Measurements from ENCODE around the gene ROR2.

ROR2 gene

DNA sequence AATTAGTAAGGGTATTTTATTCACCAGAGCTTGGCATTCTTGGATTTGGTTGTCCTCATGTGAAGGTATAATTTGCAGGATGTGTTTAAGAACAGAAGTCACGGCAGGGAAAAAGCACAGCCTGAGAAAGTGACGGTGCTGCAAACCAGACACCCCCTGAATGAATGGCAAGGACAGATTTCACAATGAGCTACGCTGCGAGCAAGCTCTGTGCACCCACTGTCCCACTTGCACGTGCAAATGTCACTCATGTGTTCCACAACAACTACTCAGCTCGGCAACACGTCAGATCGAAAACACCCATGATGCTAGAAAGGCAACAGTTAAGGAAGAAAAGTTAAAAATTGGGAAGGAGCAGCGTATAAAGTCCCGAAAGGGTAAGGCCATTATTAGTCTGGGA, 168.9 kb downstream of the ROR2 start:
- Mint-ChIP-seq H3K4me3 (no peak overlapping the region), H3K27ac (no peak overlapping the region), H3K27me3 (peaks cover 17% of the 10 kb centered on the region), H3K9me3 (no peaks in the 10 kb centered on the region), H3K36me3 (ENCODE audit: low read depth) (no peaks in the 10 kb centered on the region), H3K4me1 (ENCODE audit: low read depth) (peaks cover 7% of the 10 kb centered on the region)

DNA sequence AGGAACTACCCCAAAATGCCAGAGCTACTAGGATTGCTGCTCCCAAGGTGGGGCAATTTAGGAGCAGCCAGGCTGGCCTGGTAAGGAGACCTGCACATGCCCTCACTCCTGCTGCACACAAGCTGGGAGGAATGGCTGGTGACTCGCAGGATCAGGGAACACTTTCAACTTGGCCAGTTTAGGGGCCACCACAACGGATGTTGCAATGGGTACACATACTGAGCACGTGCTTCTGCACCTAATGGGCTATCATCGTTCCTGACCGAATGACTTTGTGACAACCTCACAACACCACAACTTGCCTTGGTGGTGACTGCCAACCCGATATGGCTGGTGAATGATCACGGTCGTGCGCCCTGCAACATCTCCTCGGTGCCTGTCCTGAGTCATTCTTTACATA, 172.0 kb downstream of the ROR2 start:
- Mint-ChIP-seq H3K27ac (no peak overlapping the region), H3K9me3 (no peaks in the 10 kb centered on the region), H3K27me3 (peaks cover 12% of the 10 kb centered on the region), H3K4me3 (no peak overlapping the region), H3K4me1 (ENCODE audit: low read depth) (no peaks in the 10 kb centered on the region), H3K36me3 (ENCODE audit: low read depth) (no peaks in the 10 kb centered on the region)

DNA sequence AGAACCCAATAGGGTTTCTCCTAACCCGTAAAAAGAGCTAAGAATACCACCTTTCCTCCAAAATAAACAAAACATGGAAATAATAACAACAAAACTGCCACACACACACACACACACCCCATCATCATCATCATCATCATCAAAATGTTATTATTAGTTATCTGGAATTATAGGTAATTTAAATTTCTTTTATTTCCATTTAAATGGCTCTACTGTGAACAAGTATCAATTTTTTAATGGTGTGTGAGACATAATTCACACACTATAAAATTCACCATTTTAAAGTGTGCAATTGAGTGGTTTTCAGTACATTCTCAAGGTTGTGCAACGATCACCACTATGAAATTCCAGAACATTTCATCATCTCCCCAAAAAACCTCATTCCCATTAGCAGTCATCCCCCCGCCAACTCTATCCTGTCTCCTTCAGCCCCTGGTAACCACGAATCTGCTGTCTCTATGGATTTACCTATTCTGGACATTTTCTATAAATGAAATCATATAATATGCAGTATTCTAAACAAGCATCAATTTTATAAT, 172.7 kb downstream of the ROR2 start:
- Mint-ChIP-seq H3K4me1 (ENCODE audit: low read depth) (no peaks in the 10 kb centered on the region), H3K27me3 (peaks cover 12% of the 10 kb centered on the region), H3K27ac (no peak overlapping the region), H3K9me3 (no peaks in the 10 kb centered on the region), H3K36me3 (ENCODE audit: low read depth) (no peaks in the 10 kb centered on the region), H3K4me3 (no peak overlapping the region)

DNA sequence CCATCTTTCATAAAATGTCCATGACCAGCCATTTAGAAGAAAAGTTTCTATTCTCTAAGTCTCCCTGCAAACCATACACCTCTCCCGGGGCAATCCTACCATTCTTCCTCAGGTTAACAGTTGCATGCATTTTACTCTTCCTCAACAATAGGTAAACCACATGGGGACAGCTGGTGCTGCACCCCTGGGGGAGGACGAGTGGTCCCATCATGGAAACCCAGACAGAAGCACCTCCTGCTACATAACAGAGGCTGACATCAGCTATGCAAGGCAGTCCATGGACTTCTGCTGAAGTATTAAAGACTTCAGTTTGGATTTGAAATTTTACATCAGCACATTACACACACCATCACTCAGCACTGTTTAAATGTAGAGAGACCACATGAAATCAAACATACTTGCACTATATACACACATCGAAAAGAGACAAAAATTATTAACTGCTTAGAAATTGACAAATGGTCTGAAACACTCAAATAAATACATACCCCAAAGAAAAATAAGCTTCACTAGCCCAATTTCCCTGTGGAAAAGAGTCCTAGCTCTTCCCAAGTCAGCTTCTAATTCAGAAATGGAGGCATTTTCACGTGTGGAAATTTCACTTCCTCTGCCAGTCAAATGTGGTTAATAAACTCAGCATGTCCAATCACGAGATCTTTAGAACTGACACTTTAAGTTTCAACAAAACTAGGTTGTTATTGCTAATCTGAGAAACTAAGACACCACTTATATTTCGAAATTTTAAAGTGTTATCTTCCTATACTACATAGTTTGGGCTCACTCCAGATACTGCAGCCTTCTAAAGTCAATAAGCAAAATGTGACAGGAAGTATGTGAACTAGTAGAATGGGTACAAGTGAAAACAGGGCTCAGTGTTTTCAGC, 173.4 kb downstream of the ROR2 start:
- Mint-ChIP-seq H3K9me3 (no peaks in the 10 kb centered on the region), H3K27ac (no peak overlapping the region), H3K36me3 (ENCODE audit: low read depth) (no peaks in the 10 kb centered on the region), H3K4me3 (no peak overlapping the region), H3K4me1 (ENCODE audit: low read depth) (no peaks in the 10 kb centered on the region), H3K27me3 (peaks cover 12% of the 10 kb centered on the region)

DNA sequence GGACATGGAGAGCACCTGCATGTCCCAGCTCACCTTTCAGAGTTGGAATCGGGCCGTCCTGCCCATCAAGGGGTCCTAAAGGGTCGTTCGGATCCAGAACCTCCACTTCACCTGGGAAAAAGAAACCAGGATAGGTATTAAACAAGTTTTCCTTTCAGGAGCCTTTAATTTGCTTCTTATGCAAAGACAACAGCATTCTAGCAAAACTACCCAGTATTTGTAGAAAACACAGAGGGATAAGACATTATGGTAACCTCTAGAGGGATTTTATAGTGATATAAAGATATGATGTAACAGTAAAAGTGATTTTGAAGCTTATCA, 174.4 kb downstream of the ROR2 start:
- H3K9me3 Mint-ChIP-seq: no peaks in the 10 kb centered on the region
- H3K27ac Mint-ChIP-seq: no peak overlapping the region
- no peak overlapping the region for H3K4me3 Mint-ChIP-seq
- no peaks in the 10 kb centered on the region for H3K4me1 Mint-ChIP-seq (ENCODE audit: low read depth)
- H3K36me3 Mint-ChIP-seq (ENCODE audit: low read depth): no peaks in the 10 kb centered on the region
- H3K27me3 Mint-ChIP-seq: peaks cover 12% of the 10 kb centered on the region

DNA sequence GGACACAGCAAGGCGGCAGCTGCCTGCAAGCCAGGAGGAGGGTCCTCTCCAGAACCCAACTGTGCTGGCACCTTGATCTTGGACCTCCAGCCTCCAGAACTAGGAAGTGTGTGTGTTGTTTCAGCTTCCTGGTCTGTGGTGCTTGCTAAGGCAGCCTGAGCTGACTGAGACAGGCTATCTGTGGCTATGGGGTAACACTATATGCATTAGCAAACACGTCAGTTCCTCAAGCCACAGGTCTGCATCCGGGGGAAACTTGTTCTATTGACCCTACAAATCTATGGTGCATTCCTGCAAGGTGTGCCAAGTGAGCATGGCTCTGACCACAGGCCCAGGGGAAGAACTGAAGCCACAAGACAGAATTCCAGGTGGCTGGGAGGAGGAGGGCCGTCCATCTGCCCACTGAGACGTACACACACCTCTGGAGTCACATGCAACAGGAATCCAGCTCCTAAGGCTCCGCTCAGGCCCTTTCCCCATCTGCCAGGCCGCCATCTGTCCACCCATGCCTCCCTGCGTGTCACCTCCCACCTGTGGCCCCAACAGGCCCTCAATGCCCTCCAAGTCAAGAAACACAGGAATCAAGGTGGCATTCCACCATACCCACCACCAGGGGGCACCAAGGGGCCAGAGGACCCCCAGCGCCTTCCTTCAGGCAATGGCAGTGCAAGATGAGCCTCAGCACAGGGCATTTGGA, 174.9 kb downstream of the ROR2 start:
- no peak overlapping the region for H3K27ac Mint-ChIP-seq
- no peak overlapping the region for H3K4me3 Mint-ChIP-seq
- no peaks in the 10 kb centered on the region for H3K4me1 Mint-ChIP-seq (ENCODE audit: low read depth)
- no peaks in the 10 kb centered on the region for H3K36me3 Mint-ChIP-seq (ENCODE audit: low read depth)
- no peaks in the 10 kb centered on the region for H3K9me3 Mint-ChIP-seq
- H3K27me3 Mint-ChIP-seq: peaks cover 12% of the 10 kb centered on the region

DNA sequence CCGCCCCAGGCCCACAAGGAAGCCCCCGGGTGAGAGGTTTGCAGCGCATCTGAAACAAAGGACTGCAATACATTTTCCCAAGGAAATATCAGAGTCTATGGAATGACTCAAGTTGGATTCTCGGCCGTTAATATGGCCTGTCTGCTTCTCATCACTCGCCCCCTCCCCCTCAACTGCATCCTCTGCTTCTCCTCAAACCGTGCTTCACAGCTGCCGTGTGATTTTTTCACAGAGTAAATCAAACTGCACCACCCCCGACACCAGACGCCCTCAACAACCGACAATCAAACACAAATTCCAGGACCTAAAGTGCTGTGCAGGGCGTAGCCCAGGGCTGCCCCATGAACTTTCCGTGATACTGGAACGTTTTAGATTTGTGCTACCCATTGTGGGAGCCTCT, 176.9 kb downstream of the ROR2 start:
- H3K4me1 Mint-ChIP-seq (ENCODE audit: low read depth): no peaks in the 10 kb centered on the region
- H3K36me3 Mint-ChIP-seq (ENCODE audit: low read depth): no peaks in the 10 kb centered on the region
- H3K27me3 Mint-ChIP-seq: peaks cover 15% of the 10 kb centered on the region
- H3K4me3 Mint-ChIP-seq: no peak overlapping the region
- H3K27ac Mint-ChIP-seq: no peak overlapping the region
- no peaks in the 10 kb centered on the region for H3K9me3 Mint-ChIP-seq

DNA sequence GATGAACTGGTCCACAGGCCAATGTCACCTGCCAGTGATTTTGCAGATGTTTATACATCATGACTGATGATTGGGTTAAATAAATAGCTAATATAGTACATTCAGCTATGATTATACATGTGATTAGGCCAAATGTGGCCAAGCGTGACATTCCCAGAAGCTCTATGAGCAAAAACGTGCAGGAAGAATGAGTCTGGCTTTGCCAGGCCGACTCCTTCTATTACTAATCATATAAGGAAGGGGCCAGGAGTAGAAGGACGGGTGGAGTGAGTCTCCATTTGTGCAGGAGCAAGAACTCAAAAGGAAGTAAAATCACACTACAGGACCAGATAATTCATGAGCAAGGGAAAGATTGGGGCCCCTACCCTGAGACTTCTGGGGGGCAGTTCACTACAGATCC, 178.2 kb downstream of the ROR2 start:
- Mint-ChIP-seq H3K9me3 (no peaks in the 10 kb centered on the region), H3K4me3 (no peak overlapping the region), H3K27me3 (peaks cover 25% of the 10 kb centered on the region), H3K27ac (no peak overlapping the region), H3K4me1 (ENCODE audit: low read depth) (no peaks in the 10 kb centered on the region), H3K36me3 (ENCODE audit: low read depth) (no peaks in the 10 kb centered on the region)

DNA sequence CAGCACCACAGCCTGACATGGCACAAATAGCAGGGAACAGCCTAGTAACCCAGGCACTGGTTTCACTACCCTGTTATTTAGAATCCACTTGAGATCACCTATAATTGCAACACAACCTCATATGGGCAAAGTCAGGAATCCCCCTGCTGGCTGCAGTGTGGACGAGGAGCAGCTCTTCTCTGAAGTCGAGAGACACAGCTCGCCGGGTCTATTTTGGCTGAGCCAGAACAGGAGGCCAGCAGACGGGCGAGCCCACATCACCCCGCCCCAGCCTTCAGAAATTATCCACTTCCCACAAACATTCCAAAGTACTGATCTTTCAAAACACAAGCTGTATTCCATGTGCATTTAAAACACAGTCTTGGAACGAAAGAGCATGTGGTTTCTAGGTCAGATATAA, 179.0 kb downstream of the ROR2 start:
- Mint-ChIP-seq H3K36me3 (ENCODE audit: low read depth) (no peaks in the 10 kb centered on the region), H3K4me3 (no peak overlapping the region), H3K27me3 (peaks cover 26% of the 10 kb centered on the region), H3K9me3 (no peaks in the 10 kb centered on the region), H3K27ac (no peak overlapping the region), H3K4me1 (ENCODE audit: low read depth) (no peaks in the 10 kb centered on the region)

DNA sequence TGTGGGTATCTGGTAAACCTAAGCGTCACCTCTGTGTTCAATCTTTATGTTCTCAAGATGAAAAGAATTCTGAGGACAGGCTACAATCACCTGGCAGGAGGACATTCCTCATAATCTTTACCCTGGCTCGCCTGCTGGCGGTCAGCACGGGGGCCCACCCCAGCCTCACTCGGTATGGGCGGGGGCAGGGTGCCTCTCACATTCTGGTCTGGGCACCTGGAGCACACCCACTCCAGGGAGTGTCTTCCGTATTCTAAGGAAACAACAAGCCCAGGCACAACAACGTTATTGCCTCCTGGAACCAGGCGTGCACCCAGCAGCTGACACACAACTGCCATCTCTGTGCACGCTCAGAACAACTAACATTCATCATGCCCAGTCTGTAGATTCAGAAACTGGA, 179.8 kb downstream of the ROR2 start:
- H3K9me3 Mint-ChIP-seq: no peaks in the 10 kb centered on the region
- no peaks in the 10 kb centered on the region for H3K4me1 Mint-ChIP-seq (ENCODE audit: low read depth)
- no peaks in the 10 kb centered on the region for H3K36me3 Mint-ChIP-seq (ENCODE audit: low read depth)
- peaks cover 25% of the 10 kb centered on the region for H3K27me3 Mint-ChIP-seq
- H3K27ac Mint-ChIP-seq: no peak overlapping the region
- no peak overlapping the region for H3K4me3 Mint-ChIP-seq

DNA sequence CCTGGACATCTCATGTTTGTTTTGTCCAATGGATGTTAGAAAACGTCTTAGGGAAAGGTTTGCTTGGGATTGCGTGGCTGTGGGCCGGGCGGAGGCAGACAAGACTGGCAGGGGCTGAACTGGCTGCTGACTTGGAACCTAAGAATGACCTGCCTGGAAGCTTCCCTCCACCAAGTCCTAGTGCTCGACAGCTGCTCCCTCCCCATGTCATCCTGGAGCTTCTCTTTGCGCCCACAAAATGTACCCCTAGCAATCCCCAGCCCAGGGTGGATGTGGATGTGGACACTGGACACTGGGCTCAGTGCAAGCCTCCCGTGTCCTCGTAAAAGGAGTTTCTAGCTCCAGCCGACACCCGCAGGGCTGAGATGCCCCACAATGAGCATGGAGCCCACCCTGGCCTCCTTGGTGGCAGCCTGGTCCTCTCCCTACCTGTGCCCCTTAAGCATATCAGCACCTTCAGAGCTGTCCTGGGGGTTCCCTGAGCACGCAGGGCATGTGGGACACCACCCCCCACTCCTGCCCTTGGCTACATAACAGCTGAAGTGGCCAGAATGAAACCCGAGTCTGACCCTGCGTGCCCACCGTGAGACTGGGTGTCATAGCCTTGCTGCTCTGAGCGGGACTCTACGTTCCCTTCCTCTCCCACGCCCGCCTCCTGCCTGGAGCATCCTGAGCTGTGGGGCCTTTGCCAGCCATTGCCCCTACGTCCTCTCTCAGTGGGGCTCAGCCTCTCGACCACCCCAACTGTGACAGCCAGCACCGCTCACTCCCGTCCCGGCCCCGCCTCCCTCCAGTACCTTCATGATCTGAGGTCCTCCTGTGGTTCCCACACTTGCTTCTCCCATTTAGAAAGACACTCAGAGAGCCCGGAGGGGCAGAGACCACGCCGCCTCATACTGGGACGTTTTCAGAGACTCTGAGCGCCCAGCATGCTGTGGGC, 180.8 kb downstream of the ROR2 start:
- no peaks in the 10 kb centered on the region for H3K36me3 Mint-ChIP-seq (ENCODE audit: low read depth)
- H3K4me3 Mint-ChIP-seq: no peak overlapping the region
- H3K27ac Mint-ChIP-seq: no peak overlapping the region
- H3K4me1 Mint-ChIP-seq (ENCODE audit: low read depth): no peaks in the 10 kb centered on the region
- peaks cover 33% of the 10 kb centered on the region for H3K27me3 Mint-ChIP-seq
- H3K9me3 Mint-ChIP-seq: peaks cover 4% of the 10 kb centered on the region

DNA sequence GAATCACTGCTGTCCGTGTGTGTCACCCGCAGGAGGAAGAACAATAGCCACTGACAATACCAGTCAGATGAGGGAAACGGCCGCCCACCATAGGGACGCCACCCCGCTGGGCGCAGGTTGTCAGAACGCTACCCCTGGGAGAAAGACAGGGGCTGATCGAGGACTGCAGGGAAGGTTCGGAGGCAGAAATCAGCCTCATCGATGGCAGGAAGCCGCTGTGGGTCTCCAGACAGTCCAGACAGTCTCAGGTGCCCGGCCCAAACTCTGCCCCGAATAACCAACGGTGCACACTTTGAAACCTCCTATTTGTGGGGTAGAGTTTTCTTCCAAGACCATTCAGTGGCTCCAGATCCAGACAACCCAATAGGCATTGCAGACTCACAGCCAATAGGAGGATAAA, 181.5 kb downstream of the ROR2 start:
- Mint-ChIP-seq H3K27ac (no peak overlapping the region), H3K27me3 (peaks cover 33% of the 10 kb centered on the region), H3K9me3 (peaks cover 4% of the 10 kb centered on the region), H3K4me1 (ENCODE audit: low read depth) (no peaks in the 10 kb centered on the region), H3K36me3 (ENCODE audit: low read depth) (no peaks in the 10 kb centered on the region), H3K4me3 (no peak overlapping the region)

DNA sequence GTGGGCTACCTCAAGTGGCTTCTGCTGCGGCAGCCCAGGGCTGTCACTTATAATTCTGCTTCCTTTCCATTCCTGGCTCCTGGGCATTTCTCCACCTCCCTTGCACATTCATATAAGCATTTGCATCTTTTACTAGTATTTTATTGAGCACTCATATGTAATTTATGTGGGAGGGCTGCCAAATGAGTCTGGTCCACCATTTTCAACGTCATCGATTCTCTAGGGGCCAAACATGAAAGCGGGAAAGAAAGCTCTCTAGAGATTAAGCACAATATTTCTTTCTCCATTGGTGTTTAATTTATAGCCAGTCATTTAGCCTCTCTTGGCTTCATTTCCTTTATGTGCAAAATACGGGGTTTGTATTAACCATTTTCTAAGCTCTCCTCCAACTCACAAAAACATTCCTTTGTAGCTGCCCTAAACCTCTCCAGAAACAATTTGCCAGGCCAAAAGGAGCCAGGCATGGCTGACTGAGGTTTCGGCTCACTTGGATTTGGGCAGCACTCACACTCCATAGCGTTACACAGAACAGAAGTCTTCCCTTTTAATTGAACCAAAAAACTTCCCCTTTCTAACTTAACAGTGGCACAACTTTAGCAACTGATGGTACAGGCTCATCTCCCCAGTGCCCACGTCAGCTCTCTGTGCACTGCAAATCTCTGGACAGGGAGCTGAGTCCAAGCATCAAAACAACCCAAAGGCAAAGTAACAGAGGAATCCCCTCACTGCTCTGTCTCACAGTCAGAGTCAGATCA, 183.5 kb downstream of the ROR2 start:
- Mint-ChIP-seq H3K36me3 (ENCODE audit: low read depth) (no peaks in the 10 kb centered on the region), H3K27ac (no peak overlapping the region), H3K4me3 (no peak overlapping the region), H3K27me3 (peaks cover 33% of the 10 kb centered on the region), H3K4me1 (ENCODE audit: low read depth) (no peaks in the 10 kb centered on the region), H3K9me3 (peaks cover 9% of the 10 kb centered on the region)

DNA sequence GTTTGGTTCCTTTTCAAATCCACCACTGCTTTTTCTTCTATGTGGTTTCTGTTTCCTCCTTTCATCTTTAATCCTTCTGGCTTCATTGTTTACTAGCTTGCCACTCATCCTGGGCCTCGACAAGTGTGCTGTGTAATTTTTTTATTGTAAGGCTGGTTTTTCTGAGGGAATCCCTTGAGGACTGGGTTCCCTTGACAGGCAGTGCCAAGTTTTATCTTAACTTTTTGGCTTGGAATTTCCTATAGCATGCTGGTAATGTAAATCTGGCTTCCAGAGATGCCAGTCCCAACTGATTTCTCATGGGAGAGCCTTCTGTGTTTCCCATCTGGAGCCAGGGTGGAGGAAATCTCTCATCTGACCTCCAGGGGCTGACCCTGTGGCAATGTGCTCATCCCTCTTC, 184.7 kb downstream of the ROR2 start:
- no peak overlapping the region for H3K27ac Mint-ChIP-seq
- no peak overlapping the region for H3K4me3 Mint-ChIP-seq
- H3K27me3 Mint-ChIP-seq: peaks cover 33% of the 10 kb centered on the region
- H3K36me3 Mint-ChIP-seq (ENCODE audit: low read depth): no peaks in the 10 kb centered on the region
- H3K9me3 Mint-ChIP-seq: peaks cover 9% of the 10 kb centered on the region
- H3K4me1 Mint-ChIP-seq (ENCODE audit: low read depth): no peaks in the 10 kb centered on the region

Data from stimulated activated naive CD8-positive, alpha-beta T cell treated with anti-CD3 and anti-CD28 coated beads, Interleukin-15, Interleukin-2, amounts not matched to agents 100 ng/mL and 50 ng/mL, for 24 hours (primary cell).